Lower leg skin (tissue), 3 donors: ENCODE results near the gene RAB1B.

Experiments used
- CTCF ChIP-seq, 3 donors: fragments of 450-650 bp; IDR thresholded peaks; one replicate each; pipeline ENCODE4 v1.5.1; 2016; ENCODE audit warnings: antibody characterized with exemption in 3 of 3, mild to moderate bottlenecking in 3 of 3, moderate library complexity in 2 of 3
- POLR2A ChIP-seq, 2 donors: fragments of 450-650 bp; IDR thresholded peaks; one replicate each; pipeline ENCODE4 v1.6.1; 2016 to 2017; ENCODE audit warnings: antibody characterized with exemption in 2 of 2, mild to moderate bottlenecking in 1 of 2, moderate library complexity in 1 of 2

- TF ChIP-seq CTCF (IDR thresholded peaks at IDR 0.05) (no peak), POLR2A (IDR thresholded peaks at IDR 0.05) (no peak)
These were observed 56.2 kb downstream of the RAB1B start for GRCh38 chr11:66324664-66325063.
